ENCODE measurements around the gene TMEM184C.

DNA sequence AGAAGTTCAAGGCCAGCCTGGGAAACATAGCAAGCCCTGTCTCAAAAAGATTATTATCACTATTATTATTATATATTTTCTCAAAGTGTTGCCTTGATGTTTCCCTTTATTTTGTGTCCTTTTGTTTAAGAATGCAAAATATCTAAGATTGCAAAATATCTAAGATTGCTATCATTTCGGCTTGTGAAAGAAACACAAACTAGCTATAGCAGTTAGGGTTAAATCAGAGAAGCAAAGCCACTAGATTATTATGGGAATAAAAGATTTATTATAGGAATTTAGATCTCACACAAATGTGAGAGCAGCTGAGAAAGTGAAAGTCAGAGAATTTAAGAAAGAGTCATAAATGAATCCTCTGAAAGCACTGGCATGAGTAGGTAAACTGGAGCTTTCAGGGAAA is 18.0 kb upstream of the TMEM184C start:
- TF ChIP-seq, protein P1, sequence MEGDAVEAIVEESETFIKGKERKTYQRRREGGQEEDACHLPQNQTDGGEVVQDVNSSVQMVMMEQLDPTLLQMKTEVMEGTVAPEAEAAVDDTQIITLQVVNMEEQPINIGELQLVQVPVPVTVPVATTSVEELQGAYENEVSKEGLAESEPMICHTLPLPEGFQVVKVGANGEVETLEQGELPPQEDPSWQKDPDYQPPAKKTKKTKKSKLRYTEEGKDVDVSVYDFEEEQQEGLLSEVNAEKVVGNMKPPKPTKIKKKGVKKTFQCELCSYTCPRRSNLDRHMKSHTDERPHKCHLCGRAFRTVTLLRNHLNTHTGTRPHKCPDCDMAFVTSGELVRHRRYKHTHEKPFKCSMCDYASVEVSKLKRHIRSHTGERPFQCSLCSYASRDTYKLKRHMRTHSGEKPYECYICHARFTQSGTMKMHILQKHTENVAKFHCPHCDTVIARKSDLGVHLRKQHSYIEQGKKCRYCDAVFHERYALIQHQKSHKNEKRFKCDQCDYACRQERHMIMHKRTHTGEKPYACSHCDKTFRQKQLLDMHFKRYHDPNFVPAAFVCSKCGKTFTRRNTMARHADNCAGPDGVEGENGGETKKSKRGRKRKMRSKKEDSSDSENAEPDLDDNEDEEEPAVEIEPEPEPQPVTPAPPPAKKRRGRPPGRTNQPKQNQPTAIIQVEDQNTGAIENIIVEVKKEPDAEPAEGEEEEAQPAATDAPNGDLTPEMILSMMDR (IDR thresholded peaks at IDR 0.05) = no peak
- no peak for TF ChIP-seq POLR2A (IDR thresholded peaks at IDR 0.05)
